ENCODE measurements around the gene SLC19A1.

- TF ChIP-seq CTCF (IDR thresholded peaks at IDR 0.05) (no peak), POLR2AphosphoS5 (IDR thresholded peaks at IDR 0.05) (no peak), POLR2A (IDR thresholded peaks at IDR 0.05) (no peak)
Observed at GRCh38 chr21:45465611-45466329, 76.5 kb downstream of the SLC19A1 start.

Data from prostate gland (tissue), 2 donors.